H1 (cell line): ENCODE measurements around the gene KDM6B. TPM values are rescaled to one million over a fixed set of nuclear protein-coding genes. Genes with fewer than 3 reads are reported as not detected.

Source experiments
- CTCF ChIA-PET: fragments of 300-600 bp; sonication (Branson Sonifier 250); formaldehyde crosslinking; loops from one replicate; lab custom pipeline; 2021; ENCODE audit not compliant: partially characterized antibody; lab: Charles Lee
- POLR2A ChIA-PET: fragments of 300-600 bp; sonication (Branson Sonifier 250); formaldehyde crosslinking; loops from one replicate; lab custom pipeline; 2021; ENCODE audit warnings: inconsistent platforms; ENCODE audit not compliant: partially characterized antibody; lab: Charles Lee
- DNase-seq, 2 experiments: peaks; one replicate each; pipeline versions ENCODE4 v3.0.0 to v3.0.0-alpha.2; 2010 to 2022; ENCODE audit warnings: low spot score in 2 of 2, low read depth in 1 of 2, mixed read lengths in 1 of 2
- FAIRE-seq: peaks from 2 replicates; lab custom pipeline; 2011; peaks lifted over from hg19 to GRCh38; lab: Jason Lieb, UNC
- H2AFZ ChIP-seq: 2 replicates; pipeline ENCODE4 v1.8.1; 2012; ENCODE audit warnings: low read length, inconsistent platforms
- H2AK5ac ChIP-seq: 2 replicates; pipeline ENCODE4 v1.6.1; 2013; ENCODE audit warnings: low read depth, low read length
- H2BK120ac ChIP-seq: replicated peaks from 2 replicates; pipeline ENCODE3; 2013; ENCODE audit warnings: low read depth, low read length, inconsistent platforms
- H2BK12ac ChIP-seq: 2 replicates; pipeline ENCODE4 v1.6.1; 2013; ENCODE audit warnings: low read depth, low read length
- H2BK15ac ChIP-seq: 2 replicates; pipeline ENCODE4 v1.6.1; 2013; ENCODE audit warnings: low read length
- H2BK20ac ChIP-seq: 2 replicates; pipeline ENCODE4 v1.6.1; 2013; ENCODE audit warnings: low read length
- H2BK5ac ChIP-seq: 2 replicates; pipeline ENCODE4 v1.6.1; 2013; ENCODE audit warnings: low read depth, low read length
- H3K14ac ChIP-seq: 2 replicates; pipeline ENCODE4 v1.6.1; 2013; ENCODE audit warnings: inconsistent platforms; ENCODE audit not compliant: insufficient read length
- H3K18ac ChIP-seq: 2 replicates; pipeline ENCODE4 v1.6.1; 2013; ENCODE audit warnings: low read length; ENCODE audit errors: extremely low read depth
- H3K23ac ChIP-seq: 2 replicates; pipeline ENCODE4 v1.6.1; 2013; ENCODE audit warnings: inconsistent platforms; ENCODE audit not compliant: insufficient read length
- H3K23me2 ChIP-seq: 2 replicates; pipeline ENCODE4 v1.6.1; 2013; ENCODE audit warnings: low read depth, low read length
- H3K27ac ChIP-seq: 2 replicates; pipeline ENCODE4 v1.6.1; 2011; ENCODE audit warnings: low read depth, low read length, inconsistent platforms
- H3K27me3 ChIP-seq, 4 experiments: replicated peaks in 1 of 4; 1 replicate in 1 of 4; 2 replicates in 3 of 4; pipeline versions ENCODE4 v1.6.1 to v1.8.1; 2011 to 2013; ENCODE audit warnings: low read length in 3 of 4, mild to moderate bottlenecking in 3 of 4, inconsistent platforms in 2 of 4, mixed read lengths in 2 of 4, moderate library complexity in 1 of 4; ENCODE audit not compliant: control insufficient read depth in 3 of 4, insufficient read depth in 3 of 4; ENCODE audit errors: extremely low read depth in 1 of 4
- H3K36me3 ChIP-seq, 4 experiments: 2 replicates each; pipeline versions ENCODE4 v1.6.1 to v1.8.1; 2011 to 2013; ENCODE audit warnings: mild to moderate bottlenecking in 4 of 4, low read length in 3 of 4, moderate library complexity in 2 of 4, control low read depth in 1 of 4, inconsistent platforms in 1 of 4; ENCODE audit not compliant: insufficient read depth in 4 of 4, control insufficient read depth in 2 of 4
- H3K4ac ChIP-seq: replicated peaks from 2 replicates; pipeline ENCODE3; 2013; ENCODE audit warnings: low read length, low read depth, mixed read lengths, inconsistent platforms; ENCODE audit not compliant: insufficient read length
- H3K4me1 ChIP-seq, 4 experiments: replicated peaks in 1 of 4; 1 replicate in 1 of 4; 2 replicates in 3 of 4; pipeline versions ENCODE4 v1.6.1 to v1.8.1; 2011 to 2013; ENCODE audit warnings: low read length in 3 of 4, inconsistent platforms in 2 of 4, mixed read lengths in 1 of 4; ENCODE audit not compliant: insufficient read depth in 4 of 4, control insufficient read depth in 3 of 4
- H3K4me2 ChIP-seq, 2 experiments: 2 replicates each; pipeline versions ENCODE4 v1.6.1 to v1.8.1; 2011 to 2013; ENCODE audit warnings: low read depth in 2 of 2, low read length in 2 of 2, control low read depth in 1 of 2, inconsistent platforms in 1 of 2, mild to moderate bottlenecking in 1 of 2; ENCODE audit not compliant: insufficient read depth in 1 of 2
- H3K4me3 ChIP-seq, 4 experiments: fragments of 200-600, 300-600 bp in 1 of 4; sonication (generic), shearing (Covaris generic), sonication (Bioruptor Twin) in 1 of 4; 2 replicates each; pipeline versions ENCODE4 v1.5.1 to v1.8.1; 2011 to 2016; ENCODE audit warnings: low read length in 4 of 4, low read depth in 3 of 4, control low read depth in 2 of 4, inconsistent platforms in 2 of 4, mild to moderate bottlenecking in 2 of 4, mixed read lengths in 1 of 4, moderate library complexity in 1 of 4; ENCODE audit not compliant: insufficient read depth in 2 of 4; ENCODE audit errors: extremely low read depth in 1 of 4
- H3K56ac ChIP-seq: replicated peaks from 2 replicates; pipeline ENCODE3; 2013; ENCODE audit warnings: low read depth, mild to moderate bottlenecking, mixed read lengths, low read length, inconsistent platforms; ENCODE audit not compliant: insufficient read length
- H3K79me1 ChIP-seq: 2 replicates; pipeline ENCODE4 v1.6.1; 2013; ENCODE audit warnings: low read depth, low read length, control low read depth
- H3K79me2 ChIP-seq, 2 experiments: 2 replicates each; pipeline versions ENCODE4 v1.6.1 to v1.8.1; 2012 to 2013; ENCODE audit warnings: low read length in 2 of 2, mild to moderate bottlenecking in 2 of 2, inconsistent platforms in 1 of 2; ENCODE audit not compliant: insufficient read depth in 2 of 2, control insufficient read depth in 1 of 2
- H3K9ac ChIP-seq, 4 experiments: replicated peaks in 1 of 4; 1 replicate in 1 of 4; 2 replicates in 3 of 4; pipeline versions ENCODE4 v1.6.1 to v1.8.1; 2011 to 2013; ENCODE audit warnings: low read depth in 3 of 4, low read length in 3 of 4, control low read depth in 2 of 4, mild to moderate bottlenecking in 2 of 4, moderate library complexity in 2 of 4, inconsistent platforms in 1 of 4; ENCODE audit errors: extremely low read depth in 1 of 4
- H3K9me3 ChIP-seq, 2 experiments: 2 replicates each; pipeline versions ENCODE4 v1.6.1 to v1.8.1; 2012 to 2013; ENCODE audit warnings: mild to moderate bottlenecking in 2 of 2, moderate library complexity in 2 of 2, control low read depth in 1 of 2, inconsistent platforms in 1 of 2, low read depth in 1 of 2, low read length in 1 of 2, mixed read lengths in 1 of 2; ENCODE audit not compliant: insufficient read depth in 2 of 2
- H4K20me1 ChIP-seq, 2 experiments: replicated peaks in 1 of 2; 2 replicates each; pipeline versions ENCODE3 to v1.8.1; 2011 to 2013; ENCODE audit warnings: inconsistent platforms in 2 of 2, low read length in 2 of 2, mild to moderate bottlenecking in 1 of 2; ENCODE audit not compliant: insufficient read depth in 2 of 2, control insufficient read depth in 1 of 2
- H4K5ac ChIP-seq: 2 replicates; pipeline ENCODE4 v1.6.1; 2013; ENCODE audit warnings: low read length, low read depth, mixed read lengths, inconsistent platforms; ENCODE audit not compliant: insufficient read length
- H4K8ac ChIP-seq: 2 replicates; pipeline ENCODE4 v1.8.0; 2013; ENCODE audit warnings: mild to moderate bottlenecking, moderate library complexity, low read length, inconsistent platforms; ENCODE audit not compliant: insufficient read depth; ENCODE audit errors: extremely low read depth
- H4K91ac ChIP-seq: replicated peaks from 2 replicates; pipeline ENCODE3; 2013; ENCODE audit warnings: low read length, mixed read lengths, inconsistent platforms; ENCODE audit not compliant: insufficient read length
- BACH1 ChIP-seq: IDR thresholded peaks from 2 replicates; pipeline ENCODE4 v1.6.1; 2012; ENCODE audit warnings: low read length, improper control_type of control experiment
- FOSL1 ChIP-seq: IDR thresholded peaks from 2 replicates; pipeline ENCODE4 v1.6.1; 2011; ENCODE audit warnings: mild to moderate bottlenecking, low read depth, low read length, moderate library complexity; ENCODE audit not compliant: insufficient read depth
- TAF7 ChIP-seq: optimal IDR thresholded peaks from 2 replicates; pipeline ENCODE3; 2011; ENCODE audit warnings: low read depth, mild to moderate bottlenecking, inconsistent platforms, low read length, moderate library complexity, borderline replicate concordance
- YY1 ChIP-seq: IDR thresholded peaks from 2 replicates; pipeline ENCODE4 v1.6.1; 2011; ENCODE audit warnings: low read depth, mild to moderate bottlenecking, low read length
- ZNF274 ChIP-seq: IDR thresholded peaks from 2 replicates; pipeline ENCODE4 v1.7.0; 2012; ENCODE audit warnings: low read length, borderline replicate concordance; ENCODE audit errors: extremely low read depth
- WGBS, 2 experiments: shearing (Covaris generic) in 1 of 2; methylation state at CpG; one replicate each; pipeline versions ENCODE4 v1.1.6 to v1.1.7; 2013 to 2015; ENCODE audit warnings: low lambda C conversion rate in 2 of 2, mixed read lengths in 2 of 2, inconsistent platforms in 1 of 2, low coverage in 1 of 2, missing lambda C conversion rate in 1 of 2; ENCODE audit not compliant: insufficient replicate concordance in 2 of 2, insufficient coverage in 1 of 2, insufficient read length in 1 of 2; ENCODE audit errors: extremely low coverage in 1 of 2, missing lambda C conversion rate in 1 of 2; 5-methylcytosine and 5-hydroxymethylcytosine counted together
- polyA plus RNA-seq, 7 experiments: library from polyadenylated mRNA; depleted of rRNA in 3 of 7; stranded (reverse) in 5 of 7; unstranded in 2 of 7; fragments of >200 nt in 5 of 7; fragments of 200-250 nt in 2 of 7; gene quantifications; 1 replicate in 5 of 7; 2 replicates in 1 of 7; 4 replicates in 1 of 7; pipeline versions ENCODE4 v1.2.1 to v1.2.3, GENCODE V29; 2011 to 2013; ENCODE audit warnings: missing spikeins in 2 of 7, mixed read lengths in 2 of 7
- total RNA-seq: library from RNA; stranded (reverse); fragmentation: NEBNext Ultra II Directional; extraction: Animal tissue kit (Norgen Biotek cat#: 25700); gene quantifications from 2 replicates; pipeline ENCODE4 v1.2.1, GENCODE V29; 2021

KDM6B gene
- total and polyA plus RNA-seq, 2 of the 8 experiments (the other 6 are each of a cell fraction or from before 2014, with no cell fraction given), result 0.48 to 3.7 TPM

DNA sequence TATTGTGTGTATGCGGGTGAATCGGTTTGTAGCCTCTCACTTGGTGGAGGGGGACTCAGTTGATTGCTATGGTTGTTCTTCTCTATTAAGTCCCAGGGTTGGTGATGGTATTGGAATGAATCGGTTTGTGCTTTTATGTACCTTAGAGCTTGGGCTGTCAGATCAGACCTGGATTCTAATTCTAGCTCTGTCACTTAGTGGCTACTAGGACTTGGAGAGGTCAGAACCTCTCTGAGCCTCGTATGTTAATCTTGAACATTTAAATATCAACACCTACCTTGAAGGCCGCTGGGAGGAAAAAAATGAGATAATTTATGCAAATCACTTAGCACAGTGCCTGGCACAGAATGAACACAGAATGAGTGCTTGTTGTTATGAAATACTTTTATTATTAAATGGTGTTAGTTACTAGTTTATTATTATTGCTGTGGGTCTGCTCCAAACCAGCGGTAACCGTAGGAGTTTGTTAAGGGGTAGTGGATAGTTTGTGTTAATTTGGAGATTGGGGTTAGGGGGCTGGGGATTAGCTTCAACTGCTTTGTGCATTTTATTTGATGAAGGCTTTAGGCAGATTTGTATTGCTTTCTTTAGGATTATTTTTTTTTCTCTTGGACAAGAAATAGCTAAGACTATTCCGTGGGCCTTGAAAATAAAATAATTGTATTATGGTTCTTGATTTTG lies 3.5 kb downstream of the KDM6B start:
- H3K9ac ChIP-seq, result no peak overlapping the region; a peak in 1 of 7 replicates
- no peak for DNase-seq
- CTCF ChIA-PET, result interaction anchor here (0.6 to 5.9 kb wide), 10 partner anchors 8 to 282 kb away, joined by 3 to 44 read pairs (median 6); partner anchors contain the start of gene WRAP53

More for the DNA sequence above, 3.5 kb downstream of the KDM6B start:
- no peak overlapping the region for H3K56ac ChIP-seq
- H3K23me2 ChIP-seq, result peaks cover 35% of the 10 kb centered on the region
- H3K4ac ChIP-seq, result no peak overlapping the region
- H4K91ac ChIP-seq, result no peak overlapping the region
- H4K8ac ChIP-seq, result no peak overlapping the region
- H3K23ac ChIP-seq, result no peak overlapping the region
- H3K36me3 ChIP-seq, result no peaks in the 10 kb centered on the region
- no peak overlapping the region for H2AFZ ChIP-seq
- 0 out of 2 replicates have a peak overlapping the region, but pooled peaks have one; percentile 34 for H2BK20ac ChIP-seq
- peak overlapping the region; percentile 11; the same call in 1 of the 2 replicates for H2BK5ac ChIP-seq
- H2BK120ac ChIP-seq, result no peak overlapping the region
- no peaks in the 10 kb centered on the region for H3K9me3 ChIP-seq
- 5% methylated on average over 8 of the region's 8 CpGs; no CpG with 5 or more reads in 1 of the 2 experiments for WGBS, 2 experiments
- no peak overlapping the region for H3K18ac ChIP-seq
- no peaks in the 10 kb centered on the region for H3K79me2 ChIP-seq
- H4K20me1 ChIP-seq, result peaks cover 2 to 30% of the 10 kb centered on the region in 2 experiments
- TF ChIP-seq BACH1, result no peak
- TF ChIP-seq ZNF274, result no peak
- TF ChIP-seq FOSL1, result no peak
- TF ChIP-seq YY1, result no peak
- TF ChIP-seq TAF7, result no peak
- TF ChIP-seq, all 59 proteins: peak for 0
- no peak overlapping the region for H3K27ac ChIP-seq
- H3K4me3 ChIP-seq, result peak overlapping the region; percentile 21 to 77 (median 34); a peak in 7 of 8 replicates
- H3K4me1 ChIP-seq, result peaks cover 10 to 32% (median 22%) of the 10 kb centered on the region in 4 experiments
- H3K27me3 ChIP-seq, result peaks cover 21 to 50% (median 47%) of the 10 kb centered on the region in 4 experiments
- H4K5ac ChIP-seq, result no peak overlapping the region
- H3K79me1 ChIP-seq, result no peaks in the 10 kb centered on the region
- no peak overlapping the region for H2BK12ac ChIP-seq
- FAIRE-seq, result no peak
- no peak overlapping the region for H2BK15ac ChIP-seq
- POLR2A ChIA-PET, result interaction anchor here (0.8 to 5.2 kb wide), 15 partner anchors 7 to 499 kb away, joined by 3 to 34 read pairs (median 4); partner anchors contain the start of genes DNAH2, MPDU1, NAA38 and TMEM88
- no peak overlapping the region for H2AK5ac ChIP-seq
- H3K4me2 ChIP-seq, result peak overlapping the region; percentile 84 to 93
- no peak overlapping the region for H3K14ac ChIP-seq
